RWPE2 (cell line): Measurements from ENCODE around the gene POMGNT2.

Experiments used
- ATAC-seq: fragments of 200-7000 bp; cut with Tn5 transposase; 3 replicates; pipeline ENCODE4 v1.9.1; 2021; ENCODE audit warnings: low read depth
- DNase-seq: peaks from one replicate; pipeline ENCODE4 v3.0.0-alpha.2; 2020; ENCODE audit warnings: low spot score
- H3K27ac ChIP-seq: fragments of 450-650 bp; 2 replicates; pipeline ENCODE4 v1.5.1; 2017; ENCODE audit warnings: mild to moderate bottlenecking; ENCODE audit not compliant: poor library complexity, severe bottlenecking
- H3K27me3 ChIP-seq: fragments of 250-450 bp; sonication (Bioruptor Pico); 2 replicates; pipeline ENCODE4 v1.5.1; 2021; ENCODE audit warnings: mild to moderate bottlenecking, moderate library complexity; ENCODE audit not compliant: insufficient read depth, poor library complexity, severe bottlenecking
- H3K36me3 ChIP-seq: fragments of 250-450 bp; sonication (Bioruptor Pico); 2 replicates; pipeline ENCODE4 v1.5.1; 2020; ENCODE audit warnings: low read depth, mild to moderate bottlenecking, moderate library complexity
- H3K4me1 ChIP-seq: fragments of 250-450 bp; sonication (Bioruptor Pico); 2 replicates; pipeline ENCODE4 v1.5.1; 2021; ENCODE audit warnings: mild to moderate bottlenecking, moderate library complexity; ENCODE audit not compliant: insufficient read depth, poor library complexity, severe bottlenecking
- H3K4me3 ChIP-seq: fragments of 250-450 bp; sonication (Bioruptor Pico); 2 replicates; pipeline ENCODE4 v1.5.1; 2021; ENCODE audit warnings: mild to moderate bottlenecking, moderate library complexity; ENCODE audit not compliant: severe bottlenecking
- H3K9me3 ChIP-seq: fragments of 250-450 bp; sonication (Bioruptor Pico); 2 replicates; pipeline ENCODE4 v1.5.1; 2021; ENCODE audit warnings: mild to moderate bottlenecking, moderate library complexity; ENCODE audit not compliant: severe bottlenecking
- TF ChIP-seq, protein P1 (sequence below): fragments of 450-650 bp; IDR thresholded peaks from one replicate; pipeline ENCODE4 v1.5.1; 2017; ENCODE audit warnings: mild to moderate bottlenecking, moderate library complexity; ENCODE audit not compliant: poor library complexity, severe bottlenecking

The POMGNT2 gene

DNA sequence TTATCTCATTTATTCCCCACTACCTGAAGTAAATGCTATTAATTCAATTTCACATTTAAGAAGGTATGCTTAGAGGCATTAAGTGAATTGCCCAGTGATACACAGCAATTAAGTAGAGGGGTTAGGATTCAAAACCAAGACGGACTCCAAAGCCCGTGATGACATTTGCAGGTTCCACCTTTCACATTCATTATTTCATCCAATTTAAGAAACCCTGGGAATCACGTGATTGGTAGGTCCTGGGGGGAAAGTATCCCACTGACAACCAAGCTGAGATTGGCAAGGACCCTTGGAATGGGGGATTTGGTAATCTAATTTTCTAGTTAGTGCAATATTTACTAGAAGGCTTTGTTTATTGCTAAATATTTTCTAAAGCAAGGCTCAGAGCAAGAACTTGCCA, 1.8 kb downstream of the POMGNT2 start:
- Histone ChIP-seq H3K27ac (no peak overlapping the region), H3K27me3 (no peaks in the 10 kb centered on the region), H3K4me3 (no peak overlapping the region), H3K9me3 (no peaks in the 10 kb centered on the region), H3K4me1 (no peaks in the 10 kb centered on the region), H3K36me3 (no peaks in the 10 kb centered on the region)
- ATAC-seq (no peak), DNase-seq (no peak)
- TF ChIP-seq, protein P1, sequence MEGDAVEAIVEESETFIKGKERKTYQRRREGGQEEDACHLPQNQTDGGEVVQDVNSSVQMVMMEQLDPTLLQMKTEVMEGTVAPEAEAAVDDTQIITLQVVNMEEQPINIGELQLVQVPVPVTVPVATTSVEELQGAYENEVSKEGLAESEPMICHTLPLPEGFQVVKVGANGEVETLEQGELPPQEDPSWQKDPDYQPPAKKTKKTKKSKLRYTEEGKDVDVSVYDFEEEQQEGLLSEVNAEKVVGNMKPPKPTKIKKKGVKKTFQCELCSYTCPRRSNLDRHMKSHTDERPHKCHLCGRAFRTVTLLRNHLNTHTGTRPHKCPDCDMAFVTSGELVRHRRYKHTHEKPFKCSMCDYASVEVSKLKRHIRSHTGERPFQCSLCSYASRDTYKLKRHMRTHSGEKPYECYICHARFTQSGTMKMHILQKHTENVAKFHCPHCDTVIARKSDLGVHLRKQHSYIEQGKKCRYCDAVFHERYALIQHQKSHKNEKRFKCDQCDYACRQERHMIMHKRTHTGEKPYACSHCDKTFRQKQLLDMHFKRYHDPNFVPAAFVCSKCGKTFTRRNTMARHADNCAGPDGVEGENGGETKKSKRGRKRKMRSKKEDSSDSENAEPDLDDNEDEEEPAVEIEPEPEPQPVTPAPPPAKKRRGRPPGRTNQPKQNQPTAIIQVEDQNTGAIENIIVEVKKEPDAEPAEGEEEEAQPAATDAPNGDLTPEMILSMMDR, result no peak

DNA sequence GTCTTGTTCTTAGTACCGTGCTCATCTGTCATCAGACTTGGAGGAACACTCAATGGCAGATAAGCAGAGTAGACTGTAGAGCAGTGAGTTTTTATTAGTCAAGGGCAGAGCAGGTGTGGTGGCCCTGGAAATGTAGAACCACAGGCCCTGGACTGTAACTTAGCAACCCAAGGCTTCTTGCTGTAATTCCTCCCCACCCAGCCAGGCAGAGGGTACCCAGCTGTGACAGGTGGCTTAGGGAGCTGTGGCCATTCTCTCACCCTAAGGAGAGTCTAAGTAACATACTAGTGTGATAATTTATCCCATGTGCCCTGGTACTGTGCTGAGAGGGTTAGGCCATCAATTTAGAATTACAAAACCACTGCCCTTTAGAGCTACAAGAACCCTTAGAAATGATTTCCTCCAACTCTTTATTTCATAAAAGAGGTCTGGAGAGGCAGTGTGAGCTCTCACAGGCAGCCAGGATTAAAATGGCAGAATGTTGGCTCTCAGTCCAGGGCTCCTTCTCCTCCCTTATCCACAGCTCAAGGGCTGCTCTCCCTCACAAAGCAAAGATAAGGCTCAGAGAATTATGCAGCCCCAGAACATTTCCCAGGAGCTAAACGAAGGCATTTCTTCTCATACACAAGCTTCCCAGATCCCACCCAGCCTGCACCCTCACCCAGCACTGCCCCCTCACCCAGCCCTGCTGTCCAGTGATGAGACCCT, 3.0 kb downstream of the POMGNT2 start:
- H3K9me3 ChIP-seq, result no peaks in the 10 kb centered on the region
- H3K4me1 ChIP-seq, result no peaks in the 10 kb centered on the region
- H3K27me3 ChIP-seq, result no peaks in the 10 kb centered on the region
- TF ChIP-seq, protein P1, result no peak
- H3K27ac ChIP-seq, result no peak overlapping the region
- H3K4me3 ChIP-seq, result no peak overlapping the region
- DNase-seq (no peak), ATAC-seq (no peak)
- no peaks in the 10 kb centered on the region for H3K36me3 ChIP-seq

DNA sequence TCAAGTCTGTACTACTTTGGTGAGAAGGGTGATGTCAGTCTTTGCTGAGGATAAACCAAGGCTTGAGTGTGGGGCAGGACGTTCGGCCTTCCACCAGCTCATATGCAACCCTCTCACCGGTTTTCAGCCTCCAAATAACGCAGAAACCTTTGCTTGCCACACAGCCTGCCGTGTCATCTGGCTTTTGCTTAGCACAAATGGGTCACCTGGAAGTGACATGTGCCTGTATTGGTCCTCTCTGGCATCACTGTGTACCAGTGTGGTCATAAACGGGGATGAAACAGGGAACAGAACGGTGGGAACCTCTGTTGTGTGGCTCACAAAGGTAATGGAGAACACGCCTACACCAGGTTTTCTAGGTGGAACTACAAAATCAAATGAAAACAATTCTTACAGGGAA, 7.1 kb downstream of the POMGNT2 start:
- TF ChIP-seq, protein P1, result no peak
- no peaks in the 10 kb centered on the region for H3K9me3 ChIP-seq
- DNase-seq (no peak), ATAC-seq (no peak)
- H3K36me3 ChIP-seq, result no peaks in the 10 kb centered on the region
- no peaks in the 10 kb centered on the region for H3K4me1 ChIP-seq
- H3K4me3 ChIP-seq, result no peak overlapping the region
- no peaks in the 10 kb centered on the region for H3K27me3 ChIP-seq
- no peak overlapping the region for H3K27ac ChIP-seq

DNA sequence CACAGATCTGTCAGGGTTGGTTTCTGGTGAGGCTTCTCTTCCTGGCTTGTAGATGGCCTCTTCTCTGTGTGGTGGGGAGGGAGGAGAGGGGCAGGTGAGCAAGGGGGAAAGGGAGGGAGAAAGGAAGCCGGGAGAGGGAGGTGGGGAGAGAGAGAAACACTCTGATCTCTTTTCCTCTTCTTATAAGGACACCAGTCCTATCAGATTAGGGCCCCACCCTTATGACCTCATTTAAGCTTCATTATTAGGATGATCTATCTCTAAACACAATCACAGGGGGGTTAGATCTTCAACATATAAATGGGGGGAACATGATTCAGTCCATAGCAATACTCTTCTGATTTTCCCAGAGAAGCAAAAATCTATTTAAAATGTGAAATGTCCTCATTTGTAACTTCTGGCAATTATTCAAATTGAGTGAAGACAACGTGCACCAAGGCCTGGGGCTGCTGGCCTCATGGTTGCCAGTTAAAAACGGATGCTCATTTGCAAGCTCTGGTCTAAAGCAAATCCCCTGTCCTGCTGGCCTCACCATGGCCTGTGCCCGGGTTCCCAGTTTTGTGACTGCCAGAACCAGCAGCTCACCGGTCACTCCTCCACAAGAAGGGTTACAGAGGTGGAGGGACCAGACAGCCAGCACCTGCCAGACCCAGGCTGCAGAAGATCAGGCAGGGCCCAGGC, 8.3 kb downstream of the POMGNT2 start:
- Histone ChIP-seq H3K4me1 (no peaks in the 10 kb centered on the region), H3K27ac (no peak overlapping the region), H3K9me3 (no peaks in the 10 kb centered on the region), H3K36me3 (no peaks in the 10 kb centered on the region), H3K27me3 (no peaks in the 10 kb centered on the region), H3K4me3 (no peak overlapping the region)
- DNase-seq (no peak), ATAC-seq (no peak)
- TF ChIP-seq, protein P1, result no peak

DNA sequence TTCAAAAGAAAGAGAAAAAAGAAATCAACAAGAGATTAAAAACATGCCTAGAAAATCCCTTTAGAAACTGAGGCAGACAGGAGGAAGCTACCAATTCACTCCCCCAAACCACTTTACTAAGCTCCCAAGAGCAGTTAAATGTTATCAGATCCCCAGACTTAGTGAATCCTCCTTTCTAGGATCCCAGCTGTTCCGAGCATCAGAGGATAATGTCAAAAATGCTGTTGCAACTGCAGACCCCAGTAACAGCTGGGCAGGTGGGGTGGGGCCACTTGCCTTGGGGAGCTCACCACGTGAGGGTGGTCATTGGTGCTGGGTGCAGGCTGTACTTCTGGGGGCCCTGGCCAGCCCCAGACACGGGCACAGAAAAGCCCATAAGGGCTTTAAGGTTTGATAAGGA, 9.1 kb downstream of the POMGNT2 start:
- Histone ChIP-seq H3K36me3 (no peaks in the 10 kb centered on the region), H3K9me3 (no peaks in the 10 kb centered on the region), H3K4me1 (no peaks in the 10 kb centered on the region), H3K27ac (no peak overlapping the region), H3K27me3 (no peaks in the 10 kb centered on the region), H3K4me3 (no peak overlapping the region)
- TF ChIP-seq, protein P1, result no peak
- no peak for ATAC-seq
- no peak for DNase-seq
